HG03097 (cell line): ENCODE data around the gene LPAR1.

Experiments used
- ATAC-seq: cut with Tn5 transposase; IDR thresholded peaks from one replicate; pipeline ENCODE4 v1.9.1; 2021; ENCODE audit not compliant: unreplicated experiment, low FRiP score

LPAR1 gene

GRCh38 chr9:111003182-111003581, 35.1 kb downstream of the LPAR1 start:
- no peak for ATAC-seq

DNA sequence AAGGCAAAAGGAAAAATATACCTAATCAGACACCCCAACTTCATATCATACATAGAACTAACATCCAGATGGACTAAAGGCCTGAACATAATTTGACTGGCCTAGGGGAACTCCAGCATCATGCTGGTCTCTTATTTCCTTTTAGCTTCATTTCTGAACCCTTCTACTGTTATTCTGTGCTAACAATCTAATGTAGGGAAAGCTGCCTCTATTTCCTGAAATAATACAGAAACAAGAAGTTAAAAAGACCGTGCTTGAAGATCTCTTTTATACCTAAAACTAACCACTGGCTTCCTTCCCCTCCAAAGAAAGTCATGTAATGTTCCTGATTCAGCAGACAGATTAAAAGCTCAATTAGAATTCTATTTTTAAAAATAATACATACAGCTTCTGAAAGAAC, 36.7 kb downstream of the LPAR1 start:
- ATAC-seq, result no peak

DNA sequence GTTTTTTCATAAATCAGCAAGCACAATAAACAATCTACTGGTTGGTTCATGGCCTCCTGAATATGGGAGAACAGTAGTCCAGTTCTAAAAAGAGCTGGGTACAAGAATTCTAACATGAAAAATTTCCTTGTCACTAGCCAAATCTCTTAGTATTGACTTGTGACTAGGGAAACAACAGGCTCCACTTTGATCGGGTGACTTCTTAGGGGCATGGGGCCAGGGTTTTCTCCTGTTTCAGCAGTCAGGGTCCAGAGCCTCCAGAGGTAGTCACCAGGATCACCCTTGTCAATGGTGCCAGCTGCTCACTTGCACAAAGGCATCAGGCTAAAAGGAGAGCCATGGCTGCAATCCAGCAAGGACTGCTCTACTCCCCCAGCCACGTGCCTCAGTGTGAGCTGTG, 38.1 kb downstream of the LPAR1 start:
- no peak for ATAC-seq

DNA sequence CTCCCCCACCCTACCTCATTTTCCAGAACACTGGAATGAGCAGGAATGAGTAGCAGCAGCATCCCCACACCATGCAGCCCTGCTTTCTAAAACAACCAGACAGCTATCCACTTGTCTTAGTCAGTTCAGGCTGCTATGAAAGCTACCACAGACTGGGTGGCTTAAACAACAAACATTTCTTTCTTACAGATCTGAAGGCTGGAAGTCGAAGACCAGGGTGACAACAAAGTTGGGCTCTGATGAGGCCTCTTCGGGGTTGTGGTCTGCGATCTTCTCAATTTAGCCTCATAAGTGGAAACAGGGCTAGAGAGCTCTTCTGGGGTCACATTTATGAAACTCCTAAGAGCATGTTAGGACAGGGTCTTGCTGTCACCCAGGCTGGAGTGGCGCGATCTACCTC, 38.9 kb downstream of the LPAR1 start:
- ATAC-seq, result no peak

- ATAC-seq, result no peak
Observed at GRCh38 chr9:110997847-110998246, 40.4 kb downstream of the LPAR1 start.

DNA sequence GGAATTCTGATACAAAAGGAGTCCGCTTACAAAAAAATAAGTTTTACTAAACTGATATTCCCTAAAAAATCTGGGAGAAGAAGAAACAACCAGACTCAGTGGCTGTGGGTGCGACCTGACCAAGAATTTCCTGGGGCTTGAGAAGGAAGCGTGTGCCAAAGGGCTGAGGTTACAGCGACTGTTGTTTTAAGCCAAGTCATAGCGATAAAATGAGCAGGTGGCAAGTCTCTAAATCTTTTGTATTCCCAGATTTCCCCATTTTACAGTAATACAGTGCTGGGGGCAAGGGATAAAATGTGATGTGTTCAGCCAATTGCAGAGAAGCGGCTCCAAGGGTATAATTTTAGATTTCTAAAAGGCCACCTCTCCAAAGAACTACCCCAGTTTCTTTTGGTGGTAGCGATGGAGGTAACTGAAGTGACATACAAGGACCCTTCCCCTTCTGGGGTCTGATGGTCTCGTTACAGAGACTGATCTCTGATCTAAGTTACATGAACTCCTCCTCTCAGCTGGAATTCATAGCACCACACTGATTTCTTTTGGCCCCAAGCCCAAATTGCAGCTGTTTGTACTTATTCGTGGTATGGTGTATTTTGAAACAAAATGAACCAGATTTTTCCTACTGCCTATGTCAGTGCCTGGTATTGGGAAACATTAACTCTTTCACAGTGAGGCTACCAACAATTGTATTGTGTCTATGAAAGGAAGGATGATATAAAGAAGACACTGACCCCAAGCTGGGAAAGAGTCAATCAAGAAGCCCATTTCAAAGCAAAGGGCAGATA, 41.6 kb downstream of the LPAR1 start:
- no peak for ATAC-seq

DNA sequence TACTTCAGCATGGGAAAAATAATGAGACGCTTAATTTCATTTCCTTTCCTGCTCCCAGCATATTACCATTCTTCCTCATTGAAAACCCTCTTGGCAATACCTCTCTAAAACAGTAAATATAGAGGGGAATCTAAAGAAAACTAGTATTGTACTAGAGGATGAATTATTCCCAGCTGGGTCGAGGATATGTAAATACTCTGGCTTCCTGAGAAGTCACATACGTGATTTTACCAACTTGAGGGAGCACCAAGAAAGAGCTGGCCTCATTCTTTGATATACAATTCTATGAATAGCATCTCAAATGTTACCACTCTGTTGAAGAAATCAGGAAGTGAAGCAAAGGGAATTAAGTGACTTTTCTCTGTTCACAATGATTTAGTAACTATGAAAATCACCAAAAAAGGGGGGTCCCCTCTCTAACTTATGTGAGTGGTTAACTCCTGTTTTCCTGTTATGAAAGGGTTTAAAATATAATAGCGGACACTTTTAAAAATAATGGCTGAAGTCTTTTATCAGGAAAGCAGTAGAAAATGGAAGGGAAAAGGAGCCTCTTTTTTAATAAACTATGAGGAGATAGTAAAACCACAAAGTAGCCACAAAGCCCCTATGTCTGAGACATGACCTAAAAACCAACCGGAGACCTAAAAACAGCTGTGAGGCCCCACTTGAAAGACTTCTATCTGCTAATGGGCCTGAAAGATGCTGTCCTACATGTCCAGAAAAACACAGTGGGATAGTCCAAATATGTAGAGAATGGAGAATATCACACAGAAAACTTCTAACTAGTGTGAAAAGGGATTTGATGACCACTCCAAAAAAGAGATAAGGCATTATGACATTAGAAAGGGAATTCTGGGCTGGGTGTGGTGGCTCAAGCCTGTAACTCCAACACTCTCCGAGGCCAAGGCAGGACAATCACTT, 42.6 kb downstream of the LPAR1 start:
- ATAC-seq, result no peak

- ATAC-seq, result no peak
Observed at GRCh38 chr9:110994771-110995241, 43.5 kb downstream of the LPAR1 start.

DNA sequence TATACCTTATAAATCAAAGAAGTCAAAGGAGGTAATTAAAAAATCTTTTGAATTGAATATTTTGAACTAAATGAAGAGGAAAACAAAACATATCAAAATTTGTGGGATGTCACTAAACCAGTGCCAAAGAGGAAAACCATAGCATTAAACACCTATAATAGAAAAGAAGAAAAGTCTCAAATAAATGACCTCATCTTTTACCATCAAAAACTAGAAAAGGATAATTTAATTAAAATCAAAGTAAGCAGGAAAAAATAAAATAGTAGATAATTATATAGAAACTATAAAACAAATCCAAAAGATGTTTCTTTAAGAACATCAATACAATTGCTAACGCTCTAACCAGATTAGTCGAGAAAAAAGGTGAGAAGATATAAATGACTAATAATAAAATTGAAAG, 47.8 kb downstream of the LPAR1 start:
- ATAC-seq, result no peak

DNA sequence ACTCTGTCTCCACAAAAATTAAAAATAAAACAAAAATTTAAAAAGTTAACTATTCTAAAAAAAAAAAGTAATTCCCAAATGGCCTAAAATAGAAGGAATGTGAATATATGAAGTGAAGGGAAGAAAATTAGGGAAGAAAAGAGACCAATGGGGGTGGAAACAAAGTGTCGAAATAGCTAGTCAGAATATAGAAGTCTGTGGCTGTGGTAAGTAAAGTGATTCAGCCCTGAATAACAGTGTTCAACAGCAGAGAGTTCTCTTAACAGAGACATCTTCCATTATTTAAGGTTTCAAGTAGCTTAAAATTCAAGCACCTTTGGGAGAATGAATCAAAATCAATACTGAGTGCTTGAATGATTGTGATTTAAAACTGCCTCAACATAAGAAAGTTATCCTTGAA, 51.7 kb downstream of the LPAR1 start:
- no peak for ATAC-seq

- ATAC-seq, result no peak
Observed at GRCh38 chr9:110984890-110985437, 53.3 kb downstream of the LPAR1 start.

- ATAC-seq, result no peak
Observed at GRCh38 chr9:110980261-110980660, 58.0 kb downstream of the LPAR1 start.

DNA sequence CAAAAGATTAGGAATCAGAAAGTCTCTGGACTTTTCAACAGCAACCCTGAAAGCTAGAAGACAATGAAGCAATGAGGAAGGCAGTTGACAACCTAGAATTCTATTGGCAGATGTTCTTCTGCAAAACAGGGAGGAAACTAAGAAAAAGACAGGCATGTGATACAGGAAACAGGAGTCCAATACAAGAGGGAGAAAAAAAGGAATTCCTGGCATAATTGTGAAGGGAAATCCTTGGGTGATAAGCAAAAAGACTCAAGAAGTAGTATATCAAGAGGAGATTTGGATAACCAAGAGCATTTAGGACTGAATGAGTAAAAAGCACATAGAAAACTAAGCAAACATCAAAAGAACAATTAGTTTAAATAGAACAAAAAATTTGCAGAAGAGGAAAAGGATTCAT, 58.6 kb downstream of the LPAR1 start:
- no peak for ATAC-seq

GRCh38 chr9:110978516-110978915, 59.8 kb downstream of the LPAR1 start:
- ATAC-seq, result no peak

- ATAC-seq, result no peak
Observed at GRCh38 chr9:110977259-110977709, 61.0 kb downstream of the LPAR1 start.

DNA sequence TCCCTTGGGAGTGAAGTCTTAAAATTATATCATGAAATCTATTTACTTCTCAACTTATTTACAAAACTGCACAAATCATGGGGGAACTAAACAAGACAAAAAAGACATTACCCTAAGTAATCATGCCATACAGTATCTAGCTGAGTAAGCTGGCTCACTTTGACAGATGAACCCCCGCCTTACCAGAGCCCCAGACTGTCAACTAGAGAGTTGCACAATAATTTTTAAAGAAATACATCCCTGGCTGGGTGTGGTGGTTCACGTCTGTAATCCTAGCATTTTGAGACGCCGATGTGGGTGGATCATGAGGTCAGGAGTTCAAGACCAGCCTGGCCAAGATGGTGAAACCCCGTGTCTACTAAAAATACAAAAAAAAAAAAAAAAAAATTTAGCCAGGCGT, 62.3 kb downstream of the LPAR1 start:
- ATAC-seq, result no peak

GRCh38 chr9:110975278-110975677, 63.0 kb downstream of the LPAR1 start:
- no peak for ATAC-seq

GRCh38 chr9:110971705-110972104, 66.6 kb downstream of the LPAR1 start:
- ATAC-seq, result no peak

DNA sequence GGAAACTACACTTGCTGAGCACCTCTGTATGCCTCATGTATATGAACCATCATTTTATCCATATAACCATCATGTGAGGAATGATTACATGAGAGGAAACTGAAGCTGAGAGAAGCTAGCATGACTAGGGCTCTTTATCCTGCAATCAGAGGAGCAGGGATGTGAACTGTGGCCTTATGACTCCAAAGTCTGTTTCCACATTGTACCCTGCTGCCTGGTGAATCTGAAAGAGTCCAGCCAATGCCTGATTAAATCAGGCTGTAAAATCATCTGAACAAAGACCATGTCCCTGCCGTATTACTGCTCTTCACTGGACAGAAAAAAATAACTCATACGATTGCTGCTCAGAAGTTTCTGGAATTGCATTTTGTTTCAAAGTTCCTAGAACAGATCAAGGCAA, 67.0 kb downstream of the LPAR1 start:
- no peak for ATAC-seq

DNA sequence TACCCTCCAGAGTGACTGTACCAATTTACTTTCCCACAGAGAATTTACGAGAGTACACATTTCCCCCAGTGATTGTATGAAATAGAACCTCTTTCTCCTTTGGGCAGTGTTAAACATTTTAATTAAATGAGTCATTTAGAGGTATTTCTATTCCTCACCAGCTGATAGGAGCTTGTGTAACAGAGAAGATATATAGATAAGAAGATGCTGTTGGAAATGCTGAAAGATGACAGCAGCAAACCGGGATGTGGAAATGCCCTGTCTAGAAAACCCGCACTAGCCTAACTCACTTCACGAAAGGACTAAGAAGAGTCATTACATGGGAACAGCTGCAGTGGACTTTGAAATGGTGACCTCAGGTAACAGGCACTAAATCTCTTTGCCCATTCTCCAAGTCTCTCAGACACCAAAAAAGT, 68.3 kb downstream of the LPAR1 start:
- ATAC-seq, result no peak

DNA sequence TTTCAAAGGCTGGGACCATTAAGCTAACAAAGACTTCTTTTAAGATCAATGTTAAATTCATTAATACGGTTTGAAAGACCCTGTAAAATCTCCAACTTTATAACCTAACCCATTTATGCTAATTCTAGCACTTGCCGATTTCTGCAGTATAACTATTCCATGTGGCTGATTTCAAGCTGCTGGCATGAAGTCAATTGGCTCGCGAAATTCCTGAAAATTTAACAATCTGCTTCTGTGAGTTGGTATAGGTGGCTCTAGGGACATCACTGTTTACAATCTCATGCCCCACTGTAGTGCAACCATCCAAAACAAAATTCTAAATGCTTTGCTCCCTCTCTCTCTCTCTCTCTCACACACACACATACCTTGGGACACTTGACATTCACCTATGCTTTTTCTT, 70.2 kb downstream of the LPAR1 start:
- no peak for ATAC-seq
